GM19328 (cell line): ENCODE results near the gene IDUA.

Experiments used
- ATAC-seq: cut with Tn5 transposase; IDR thresholded peaks from one replicate; pipeline ENCODE4 v1.9.1; 2021; ENCODE audit warnings: mild to moderate bottlenecking, moderate library complexity; ENCODE audit not compliant: unreplicated experiment

Gene IDUA

DNA sequence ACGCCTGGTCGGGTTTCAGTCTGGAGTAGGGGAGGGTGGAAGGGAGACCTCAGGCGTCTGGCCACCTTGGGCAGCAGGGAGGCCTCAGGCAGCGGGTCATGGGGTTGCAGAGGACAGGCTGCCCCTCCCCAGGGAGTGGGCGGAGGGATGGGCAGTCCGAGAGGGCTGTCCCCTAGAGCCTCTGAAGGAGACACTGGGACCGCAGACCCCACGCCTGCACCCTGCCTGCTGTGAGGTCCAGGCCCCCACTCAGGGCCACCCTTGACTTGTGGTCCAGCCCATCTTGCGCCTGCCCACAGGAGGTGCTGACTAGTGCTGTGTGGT is 41.0 kb downstream of the IDUA start:
- no peak for ATAC-seq

- no peak for ATAC-seq
Measured at GRCh38 chr4:1028574-1029220, 41.9 kb downstream of the IDUA start.

- ATAC-seq = no peak
Measured at GRCh38 chr4:1029529-1029928, 42.7 kb downstream of the IDUA start.

DNA sequence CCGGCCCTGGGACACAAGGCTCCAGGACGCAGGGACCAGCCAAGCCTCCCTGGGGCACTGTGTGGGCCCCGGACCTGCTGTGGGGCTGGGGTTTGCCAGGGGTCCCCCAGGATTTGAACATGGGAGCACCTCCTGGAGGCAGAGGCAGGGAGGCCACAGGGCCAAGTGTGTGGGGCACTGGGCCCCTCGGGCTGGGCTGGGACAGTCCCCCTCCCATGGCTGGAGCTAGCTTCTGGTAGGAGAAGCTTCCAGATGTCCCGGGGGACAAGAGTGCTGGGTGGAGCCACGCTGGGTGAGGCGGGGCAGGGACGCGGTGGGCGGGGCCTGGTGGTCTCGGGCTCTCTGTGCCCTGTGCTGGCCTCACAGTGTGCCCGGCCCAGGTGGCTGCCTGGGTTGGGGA is 43.2 kb downstream of the IDUA start:
- no peak for ATAC-seq

DNA sequence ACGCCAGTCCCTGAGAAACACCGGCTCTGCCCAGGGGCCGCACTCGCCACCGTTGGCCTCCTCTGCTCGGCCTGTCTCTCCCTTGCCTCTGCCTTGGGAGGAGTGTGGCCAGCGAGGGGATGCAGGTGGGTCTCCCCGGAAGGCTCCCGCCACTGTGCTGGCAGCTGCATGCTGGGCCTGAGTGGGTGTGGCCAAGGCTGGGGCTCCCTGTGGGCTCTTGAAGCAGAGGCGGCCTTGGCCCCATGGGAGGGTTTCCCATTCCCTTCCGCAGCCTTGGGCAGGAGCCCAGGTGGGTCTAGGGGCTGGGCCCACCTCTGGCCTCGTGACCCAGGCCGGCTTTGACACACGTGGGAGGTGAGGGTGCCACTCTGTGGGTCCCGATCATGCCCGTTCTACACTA is 43.7 kb downstream of the IDUA start:
- no peak for ATAC-seq

GRCh38 chr4:1031346-1031745 is 44.5 kb downstream of the IDUA start:
- no peak for ATAC-seq

- ATAC-seq = no peak
Measured at GRCh38 chr4:1031956-1032795, 45.3 kb downstream of the IDUA start.

GRCh38 chr4:1032861-1033260 is 46.0 kb downstream of the IDUA start:
- no peak for ATAC-seq

DNA sequence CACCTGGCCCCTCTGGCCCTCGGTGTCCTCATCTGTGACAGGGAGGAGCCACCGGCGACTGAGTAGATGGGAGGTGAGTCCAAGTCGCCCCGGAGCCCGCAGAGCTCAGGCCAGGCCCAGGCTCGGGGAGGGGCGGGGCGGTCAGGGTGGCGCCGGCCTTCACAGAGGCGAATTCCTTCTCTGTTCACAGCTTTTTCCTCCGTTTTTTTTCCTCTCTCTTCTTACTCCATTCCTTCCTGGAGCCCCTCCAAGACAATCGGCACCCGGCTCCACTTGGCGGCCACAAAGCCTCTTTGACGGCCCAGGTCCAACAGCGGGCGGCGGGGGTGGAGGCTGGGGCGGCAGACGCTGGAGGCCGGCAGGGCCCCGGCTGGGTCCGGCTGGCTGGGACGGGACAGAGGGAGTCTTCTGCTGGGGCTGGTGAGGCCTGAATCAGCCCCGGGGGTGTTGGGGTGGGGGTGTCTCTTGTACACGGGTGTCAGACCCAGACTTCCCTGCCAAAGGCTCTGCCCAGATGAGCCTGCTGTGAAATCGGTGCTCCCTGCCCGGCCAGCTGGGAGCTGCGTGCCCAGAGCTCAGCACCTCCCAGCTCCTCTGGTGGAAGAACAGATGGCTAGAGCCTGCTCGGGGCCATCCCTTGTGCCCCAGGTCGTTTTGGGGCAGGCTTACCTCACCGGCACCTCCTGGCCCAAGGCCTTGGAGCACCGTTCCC is 47.2 kb downstream of the IDUA start:
- ATAC-seq = no peak

DNA sequence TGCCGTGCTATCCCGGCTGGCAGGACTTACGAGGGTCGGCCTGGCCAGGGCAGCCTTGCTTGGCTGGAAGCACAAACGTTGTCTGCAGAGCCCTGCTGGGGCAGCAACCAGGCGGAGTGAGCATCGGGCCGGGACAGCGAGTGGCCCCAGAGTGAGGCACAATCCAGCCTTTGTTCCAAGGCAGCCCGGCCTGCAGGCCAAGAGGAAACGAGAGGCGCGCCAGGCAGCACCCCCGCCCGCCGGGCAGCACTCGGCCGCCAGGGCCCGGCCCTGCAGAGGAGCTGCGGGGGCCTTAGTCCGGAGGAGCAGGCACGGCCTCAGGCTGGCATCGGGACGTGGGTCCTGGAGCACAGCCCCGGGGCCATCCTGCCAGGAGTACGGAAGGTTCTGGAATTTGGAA is 48.7 kb downstream of the IDUA start:
- no peak for ATAC-seq

DNA sequence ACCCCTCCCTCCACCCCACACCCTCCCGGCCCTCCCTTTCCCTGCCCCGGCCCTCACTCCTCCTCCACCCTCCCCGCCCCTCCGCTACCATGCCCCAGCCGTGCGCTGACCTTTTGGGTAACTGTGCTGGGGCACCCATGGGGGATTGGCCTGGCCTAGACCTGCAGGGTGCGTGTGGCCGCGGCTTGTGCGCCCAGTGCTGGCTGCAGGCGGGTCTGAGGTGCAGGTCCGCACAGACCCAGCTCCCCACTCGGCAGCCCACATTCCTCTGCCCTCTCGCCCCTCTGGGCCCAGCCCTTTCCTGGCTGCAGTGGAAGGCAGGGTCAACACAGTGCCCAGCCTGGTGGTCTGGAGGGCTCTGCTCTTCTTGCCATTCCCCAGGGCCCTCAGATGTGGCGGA is 49.3 kb downstream of the IDUA start:
- no peak for ATAC-seq

DNA sequence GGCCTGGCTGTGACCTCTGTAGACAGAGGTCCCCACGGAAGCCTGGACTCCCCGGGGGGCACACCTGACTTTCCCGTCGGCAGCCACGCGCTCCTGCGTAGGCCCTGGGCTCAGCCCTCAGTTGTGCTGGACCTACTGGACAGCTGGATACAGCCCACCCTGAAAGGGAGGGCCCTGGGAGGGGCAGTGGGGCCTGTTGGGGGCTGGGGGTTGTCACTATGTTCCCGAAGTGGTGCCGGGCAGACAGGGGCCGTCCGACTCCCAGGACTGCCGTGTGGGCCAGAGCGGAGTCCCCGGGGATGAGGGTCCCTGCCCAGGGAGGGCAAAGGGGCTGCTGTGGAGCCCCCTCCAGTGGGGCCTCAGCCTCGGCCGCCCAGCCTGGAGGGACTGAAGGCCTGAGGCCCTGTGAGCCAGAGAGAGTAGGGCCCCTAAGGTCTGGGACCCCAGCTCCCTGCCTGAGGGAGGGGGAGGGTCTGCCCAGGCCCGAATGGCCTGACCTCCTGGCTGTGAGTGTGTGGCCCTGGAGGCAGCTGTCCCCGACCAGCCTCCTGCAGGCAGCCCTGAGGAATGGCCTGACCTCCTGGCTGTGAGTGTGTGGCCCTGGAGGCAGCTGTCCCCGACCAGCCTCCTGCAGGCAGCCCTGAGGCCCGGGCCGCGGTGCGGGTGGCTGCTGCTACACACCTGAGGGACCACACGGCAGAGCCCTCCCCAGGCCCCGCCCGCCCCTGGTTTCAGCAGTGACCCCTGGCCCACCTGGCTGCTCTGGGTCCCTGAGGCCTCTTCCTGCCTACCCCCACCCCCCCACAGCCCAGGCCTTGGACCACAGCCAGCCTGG is 50.3 kb downstream of the IDUA start:
- no peak for ATAC-seq

GRCh38 chr4:1038948-1039492 is 52.2 kb downstream of the IDUA start:
- no peak for ATAC-seq

- ATAC-seq = no peak
Measured at GRCh38 chr4:1039493-1040343, 52.9 kb downstream of the IDUA start.

- no peak for ATAC-seq
Measured at GRCh38 chr4:1040344-1041146, 53.7 kb downstream of the IDUA start.

- ATAC-seq = no peak
Measured at GRCh38 chr4:1041147-1041935, 54.5 kb downstream of the IDUA start.

DNA sequence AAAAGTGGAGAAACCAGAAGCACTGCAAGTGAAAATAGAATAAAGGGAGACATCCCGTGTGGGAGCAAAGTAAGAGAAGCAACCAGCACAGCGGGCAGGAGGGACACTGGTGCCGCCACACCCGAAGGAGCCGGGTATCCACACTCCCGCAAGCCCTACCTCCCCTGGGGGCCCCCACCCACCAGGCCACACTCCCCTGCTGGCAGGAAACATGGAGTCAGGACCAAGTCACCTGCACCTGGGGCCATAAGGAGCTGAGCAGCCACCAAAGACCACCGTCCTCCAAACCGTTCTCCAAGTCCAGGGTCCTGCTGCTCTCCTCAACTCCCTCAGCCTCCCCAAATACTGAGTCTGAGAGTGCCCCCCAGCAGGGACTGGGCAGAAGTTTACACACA is 55.1 kb downstream of the IDUA start:
- ATAC-seq = no peak

- ATAC-seq = no peak
Measured at GRCh38 chr4:1042352-1043055, 55.7 kb downstream of the IDUA start.
